IPS-18a (cell line): Measurements from ENCODE around the gene TNFRSF18.

Source experiments
- H3K27ac ChIP-seq: one replicate; pipeline ENCODE4 v1.5.1; 2013; ENCODE audit warnings: low read length
- H3K27me3 ChIP-seq: one replicate; pipeline ENCODE4 v1.6.1; 2013; ENCODE audit warnings: mild to moderate bottlenecking, low read length; ENCODE audit not compliant: control insufficient read depth, insufficient read depth
- H3K36me3 ChIP-seq: one replicate; pipeline ENCODE4 v1.6.1; 2013; ENCODE audit warnings: low read depth, low read length; ENCODE audit not compliant: control insufficient read depth
- H3K4me1 ChIP-seq: one replicate; pipeline ENCODE4 v1.6.1; 2013; ENCODE audit warnings: low read depth, low read length; ENCODE audit not compliant: control insufficient read depth
- H3K4me3 ChIP-seq: one replicate; pipeline ENCODE4 v1.5.1; 2013; ENCODE audit warnings: low read length
- H3K9ac ChIP-seq: one replicate; pipeline ENCODE4 v1.6.1; 2013; ENCODE audit warnings: mild to moderate bottlenecking, low read length, moderate library complexity
- H3K9me3 ChIP-seq: one replicate; pipeline ENCODE4 v1.6.1; 2013; ENCODE audit warnings: low read depth, low read length; ENCODE audit not compliant: control insufficient read depth

Gene TNFRSF18

DNA sequence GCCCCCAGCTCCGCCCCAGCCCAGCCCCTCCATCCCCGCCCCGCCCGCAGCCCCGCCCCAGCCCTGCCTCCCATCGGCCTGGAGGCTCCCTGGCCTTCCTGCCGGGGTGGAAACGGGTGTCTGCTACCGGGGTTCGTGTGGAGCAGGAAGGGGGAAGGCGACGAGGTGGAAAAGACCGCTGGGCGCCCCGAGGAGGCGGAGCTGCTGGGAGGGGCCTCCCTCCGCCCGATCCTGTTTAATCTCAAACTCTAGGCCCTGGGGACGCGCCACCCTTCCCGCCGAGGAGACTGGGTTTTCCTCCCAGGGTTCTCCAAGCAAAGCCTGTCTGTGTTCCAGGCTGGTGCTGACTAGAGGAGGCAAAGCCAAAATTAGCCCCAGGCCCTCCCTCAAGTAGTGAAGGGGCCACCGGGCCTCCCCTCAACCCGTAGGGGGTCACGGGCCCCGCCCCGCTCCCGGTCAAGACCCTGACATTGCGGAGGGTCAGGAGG, 48.9 kb downstream of the TNFRSF18 start:
- no peaks in the 10 kb centered on the region for H3K36me3 ChIP-seq
- H3K4me3 ChIP-seq = peak overlapping the region; percentile 42

DNA sequence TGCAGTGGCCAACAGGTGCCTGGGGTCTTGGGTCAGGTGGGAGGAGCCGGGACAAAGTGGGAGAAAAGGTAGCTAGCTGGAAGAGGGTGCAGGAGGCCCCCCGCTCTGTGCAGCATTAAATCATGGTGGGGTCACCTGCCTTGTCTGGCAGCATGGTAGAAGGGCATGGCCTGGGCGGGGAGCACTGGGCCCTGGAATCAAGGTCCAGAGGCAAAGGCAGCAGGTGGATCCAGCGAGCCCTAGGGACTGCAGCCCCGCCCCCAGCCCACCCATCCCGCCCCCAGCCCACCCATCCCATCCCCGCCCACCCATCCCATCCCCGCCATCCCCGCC, 49.4 kb downstream of the TNFRSF18 start:
- no peak overlapping the region for H3K27ac ChIP-seq
- H3K36me3 ChIP-seq = no peaks in the 10 kb centered on the region
- peaks cover 3% of the 10 kb centered on the region for H3K4me1 ChIP-seq
- no peak overlapping the region for H3K4me3 ChIP-seq
- H3K9ac ChIP-seq = no peak overlapping the region
- H3K27me3 ChIP-seq = no peaks in the 10 kb centered on the region
- H3K9me3 ChIP-seq = peaks cover 4% of the 10 kb centered on the region

More for the DNA sequence above, 48.9 kb downstream of the TNFRSF18 start:
- Histone ChIP-seq H3K9ac (peak overlapping the region; percentile 71), H3K27me3 (no peaks in the 10 kb centered on the region), H3K4me1 (peaks cover 7% of the 10 kb centered on the region), H3K9me3 (peaks cover 4% of the 10 kb centered on the region), H3K27ac (no peak overlapping the region)

DNA sequence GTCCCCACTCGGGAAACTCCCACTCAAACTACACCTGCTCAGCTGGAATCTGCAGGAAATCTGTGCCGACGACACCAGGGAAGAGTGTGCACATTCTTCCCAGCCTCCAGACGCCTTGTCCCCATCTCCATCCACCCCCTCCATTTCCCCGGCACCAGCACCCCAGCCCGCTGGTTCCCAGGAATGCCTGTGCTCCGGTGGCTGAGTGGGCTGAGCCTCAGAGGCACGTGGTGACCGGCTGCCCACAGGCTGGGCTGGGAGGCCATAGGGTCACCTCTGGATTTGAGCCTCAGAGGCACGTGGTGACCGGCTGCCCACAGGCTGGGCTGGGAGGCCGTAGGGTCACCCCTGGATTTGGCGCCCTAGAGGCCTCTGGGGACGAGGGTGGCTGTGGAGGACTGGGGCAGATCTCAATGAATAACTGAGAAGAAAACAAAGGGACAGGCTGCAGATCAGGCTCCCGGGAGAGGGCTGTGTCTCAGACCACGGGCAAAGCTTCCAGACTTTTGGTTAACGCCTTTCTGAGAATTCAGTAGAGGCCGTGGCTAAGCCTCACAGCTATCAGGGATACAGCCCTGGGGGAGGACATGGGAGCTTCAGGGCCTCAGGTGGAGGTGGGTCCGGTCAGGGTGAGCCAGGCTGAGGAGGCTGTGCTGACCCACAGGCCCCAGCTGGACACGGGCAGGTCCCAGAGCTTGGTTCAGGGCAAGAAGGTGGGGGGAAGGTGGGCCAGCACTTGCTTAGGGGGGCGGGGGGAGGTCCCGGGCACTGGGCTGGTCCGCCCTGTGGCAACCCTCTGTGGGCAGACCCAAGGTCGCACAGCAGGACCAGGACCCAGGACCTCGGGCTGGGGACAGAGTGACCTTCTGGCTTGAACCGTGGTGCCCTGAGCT, 50.0 kb downstream of the TNFRSF18 start:
- Histone ChIP-seq H3K9ac (no peak overlapping the region), H3K4me1 (no peaks in the 10 kb centered on the region), H3K27me3 (no peaks in the 10 kb centered on the region), H3K9me3 (peaks cover 4% of the 10 kb centered on the region), H3K4me3 (no peak overlapping the region), H3K36me3 (no peaks in the 10 kb centered on the region), H3K27ac (no peak overlapping the region)

DNA sequence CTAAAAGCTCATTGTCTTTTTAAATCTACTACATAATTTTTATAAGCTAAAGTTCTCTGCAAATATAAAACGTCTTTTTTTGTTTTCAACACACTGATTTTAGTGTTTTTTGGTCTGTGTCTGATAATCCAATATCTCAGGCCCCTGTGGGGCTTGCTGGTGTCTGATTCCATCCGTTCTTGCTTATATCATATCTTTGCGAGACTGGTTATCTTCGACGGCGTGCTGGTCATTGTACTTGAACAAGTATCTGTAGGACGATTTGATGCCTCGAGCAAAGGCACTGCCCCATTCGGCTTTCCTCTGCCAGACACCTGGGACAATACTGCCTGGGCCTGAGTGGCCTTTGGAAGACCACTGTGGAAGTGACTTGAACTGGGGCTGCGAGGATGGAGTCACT, 51.1 kb downstream of the TNFRSF18 start:
- H3K36me3 ChIP-seq = no peaks in the 10 kb centered on the region
- no peak overlapping the region for H3K4me3 ChIP-seq
- H3K27me3 ChIP-seq = no peaks in the 10 kb centered on the region
- no peak overlapping the region for H3K9ac ChIP-seq
- H3K4me1 ChIP-seq = no peaks in the 10 kb centered on the region
- H3K9me3 ChIP-seq = peaks cover 4% of the 10 kb centered on the region
- H3K27ac ChIP-seq = no peak overlapping the region

DNA sequence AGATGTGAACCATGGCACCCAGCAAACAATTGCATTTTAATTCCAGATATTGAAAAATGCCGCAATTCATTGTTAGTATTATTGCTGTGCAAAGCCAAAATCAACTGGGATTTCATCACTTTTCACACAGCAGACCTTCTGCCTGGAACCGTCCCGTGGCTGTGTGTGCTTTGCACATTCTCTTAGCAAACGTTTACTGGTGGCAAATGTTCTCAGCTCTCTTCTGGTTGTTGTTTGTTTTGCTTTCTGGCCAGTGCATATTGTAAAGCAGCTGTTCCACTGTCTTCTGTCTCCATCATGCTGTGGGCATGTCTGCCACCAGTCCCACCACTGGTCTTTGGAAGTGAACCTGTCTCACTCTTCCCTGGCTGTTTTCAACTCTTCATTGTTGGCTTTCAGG, 52.5 kb downstream of the TNFRSF18 start:
- no peak overlapping the region for H3K27ac ChIP-seq
- H3K9ac ChIP-seq = no peak overlapping the region
- no peaks in the 10 kb centered on the region for H3K27me3 ChIP-seq
- no peaks in the 10 kb centered on the region for H3K36me3 ChIP-seq
- no peak overlapping the region for H3K4me3 ChIP-seq
- no peaks in the 10 kb centered on the region for H3K4me1 ChIP-seq
- peaks cover 4% of the 10 kb centered on the region for H3K9me3 ChIP-seq
